NCI-H187 (cell line): ENCODE results near the gene PGRMC2.

Source experiments
- DNase-seq, 2 experiments: peaks; one replicate each; lab custom pipeline; 2025; lab: John Stamatoyannopoulos, UW

PGRMC2 gene

GRCh38 chr4:128220286-128221235 lies 67.1 kb downstream of the PGRMC2 start:
- no peak for DNase-seq
